K562 (cell line): ENCODE measurements around the gene NCKAP1. TPM values are rescaled to one million over a fixed set of nuclear protein-coding genes. Genes with fewer than 3 reads are reported as not detected.

Experiments used
- BRCA1 ChIP-seq, 2 experiments: fragments of 450-650 bp in 1 of 2; sonication (generic) in 1 of 2; formaldehyde crosslinking in 1 of 2; IDR thresholded peaks; 2 replicates each; pipeline versions ENCODE4 v1.5.0 to v1.6.1; 2017 to 2020; ENCODE audit warnings: mild to moderate bottlenecking in 1 of 2, missing genetic modification reagents in 1 of 2
- CCNT2 ChIP-seq: IDR thresholded peaks from 2 replicates; pipeline ENCODE4 v1.6.1; 2011; ENCODE audit warnings: borderline replicate concordance, low read depth, mild to moderate bottlenecking, moderate library complexity, mixed read lengths, low read length; ENCODE audit not compliant: insufficient read length; ENCODE audit errors: extremely low read depth
- CREM ChIP-seq: IDR thresholded peaks from 2 replicates; pipeline ENCODE4 v1.6.1; 2014; ENCODE audit warnings: antibody characterized with exemption, low read depth
- CTCFL ChIP-seq: IDR thresholded peaks from 2 replicates; pipeline ENCODE4 v1.6.1; 2011; ENCODE audit warnings: borderline replicate concordance, low read depth, mild to moderate bottlenecking, moderate library complexity, low read length; ENCODE audit not compliant: insufficient read depth, poor library complexity, severe bottlenecking
- DNMT1 ChIP-seq: fragments of 450-650 bp; IDR thresholded peaks from 2 replicates; pipeline ENCODE4 v1.6.1; 2016; ENCODE audit warnings: antibody characterized with exemption, mild to moderate bottlenecking
- ELF2 ChIP-seq: fragments of 250-450 bp; sonication (Bioruptor Pico); IDR thresholded peaks from 2 replicates; pipeline ENCODE4 v1.5.0; 2021; ENCODE audit warnings: mild to moderate bottlenecking
- FOXK2 ChIP-seq, 2 experiments: fragments of 450-650 bp; IDR thresholded peaks in 1 of 2; conservative IDR thresholded peaks in 1 of 2; 2 replicates each; pipeline ENCODE4 v1.6.1; 2016; ENCODE audit warnings: low read depth in 2 of 2, mild to moderate bottlenecking in 1 of 2
- HSF4 ChIP-seq: fragments of 250-450 bp; sonication (Bioruptor Pico); IDR thresholded peaks from 2 replicates; pipeline ENCODE4 v2.1.2; 2022; ENCODE audit warnings: mild to moderate bottlenecking, moderate library complexity, borderline replicate concordance
- ID3 ChIP-seq, 2 experiments: fragments of 250-450 bp in 1 of 2; fragments of 450-650 bp in 1 of 2; sonication (Bioruptor Pico) in 1 of 2; IDR thresholded peaks; 2 replicates each; pipeline versions ENCODE4 v1.6.1 to v1.8.0; 2016 to 2021; ENCODE audit warnings: mild to moderate bottlenecking in 2 of 2, moderate library complexity in 2 of 2, missing compliant biosample characterization in 1 of 2, missing genetic modification characterization in 1 of 2
- KLF10 ChIP-seq: fragments of 250-450 bp; sonication (Bioruptor Pico); IDR thresholded peaks from 2 replicates; pipeline ENCODE4 v1.6.1; 2021; ENCODE audit warnings: matching md5 sums
- KLF6 ChIP-seq: fragments of 250-450 bp; sonication (Bioruptor Pico); IDR thresholded peaks from 2 replicates; pipeline ENCODE4 v1.4.0; 2020; ENCODE audit warnings: mild to moderate bottlenecking, moderate library complexity, borderline replicate concordance
- NR2C2 ChIP-seq, 2 experiments: fragments of 200-800 bp in 1 of 2; sonication (Bioruptor generic) in 1 of 2; sonication (generic) in 1 of 2; formaldehyde crosslinking in 1 of 2; IDR thresholded peaks; 2 replicates each; pipeline versions ENCODE4 v1.6.1 to v1.8.0; 2016 to 2022; ENCODE audit warnings: mild to moderate bottlenecking in 1 of 2, missing compliant biosample characterization in 1 of 2, missing genetic modification characterization in 1 of 2, missing genetic modification reagents in 1 of 2
- USF2 ChIP-seq: sonication (generic); formaldehyde crosslinking; IDR thresholded peaks from 2 replicates; pipeline ENCODE4 v1.5.0; 2020; ENCODE audit warnings: missing genetic modification reagents
- YY1 ChIP-seq, 3 experiments: IDR thresholded peaks; 2 replicates each; pipeline ENCODE4 v1.6.1; 2011; ENCODE audit warnings: low read length in 2 of 3, mild to moderate bottlenecking in 2 of 3, moderate library complexity in 2 of 3, borderline replicate concordance in 1 of 3, control low read depth in 1 of 3, low read depth in 1 of 3; ENCODE audit not compliant: insufficient read depth in 3 of 3, insufficient replicate concordance in 2 of 3, control insufficient read depth in 1 of 3, insufficient read length in 1 of 3; ENCODE audit errors: extremely low read depth in 1 of 3
- ZNF12 ChIP-seq: sonication (generic); formaldehyde crosslinking; IDR thresholded peaks from 2 replicates; pipeline ENCODE4 v1.4.0; 2020; ENCODE audit warnings: mild to moderate bottlenecking, missing genetic modification reagents
- ZNF311 ChIP-seq: fragments of 250-450 bp; sonication (Bioruptor Pico); IDR thresholded peaks from 2 replicates; pipeline ENCODE4 v1.4.0; 2020; ENCODE audit warnings: mild to moderate bottlenecking, moderate library complexity
- ZNF707 ChIP-seq: fragments of 250-450 bp; sonication (Bioruptor Pico); conservative IDR thresholded peaks from 2 replicates; pipeline ENCODE4 v1.8.0; 2022; ENCODE audit warnings: inconsistent platforms, mild to moderate bottlenecking, moderate library complexity
- polyA plus RNA-seq, 8 experiments: library from polyadenylated mRNA; depleted of rRNA in 4 of 8; stranded (reverse) in 5 of 8; unstranded in 3 of 8; fragments of >200 nt; fragmentation: Nextera tagmentation in 2 of 8; fragmentation: Illumina TruSeq in 1 of 8; extraction: Ambion mirVana in 2 of 8; extraction: Trizol in 1 of 8; gene quantifications; 2 replicates each; pipeline versions ENCODE4 v1.2.1 to v1.2.3, GENCODE V29; 2011 to 2014; ENCODE audit warnings: inconsistent platforms in 1 of 8, missing spikeins in 1 of 8
- total RNA-seq, 7 experiments: library from RNA; depleted of rRNA in 6 of 7; stranded (reverse); fragments of >200 nt in 6 of 7; fragmentation: Illumina TruSeq in 2 of 7; extraction: Trizol in 2 of 7; gene quantifications; 2 replicates each; pipeline versions ENCODE4 v1.2.1 to v1.2.3, GENCODE V29; 2011 to 2021; ENCODE audit warnings: low replicate concordance in 1 of 7
- TF ChIP-seq, protein P1 (sequence below): fragments of 250-450 bp; sonication (Bioruptor Pico); IDR thresholded peaks from 2 replicates; pipeline ENCODE4 v1.8.0; 2021; ENCODE audit warnings: moderate library complexity, mild to moderate bottlenecking, inconsistent platforms

The NCKAP1 gene
- total and polyA plus RNA-seq, 9 of the 15 experiments (the other 6 are each of a cell fraction or from before 2014, with no cell fraction given): 34.0 to 153 (median 88.7) TPM

DNA sequence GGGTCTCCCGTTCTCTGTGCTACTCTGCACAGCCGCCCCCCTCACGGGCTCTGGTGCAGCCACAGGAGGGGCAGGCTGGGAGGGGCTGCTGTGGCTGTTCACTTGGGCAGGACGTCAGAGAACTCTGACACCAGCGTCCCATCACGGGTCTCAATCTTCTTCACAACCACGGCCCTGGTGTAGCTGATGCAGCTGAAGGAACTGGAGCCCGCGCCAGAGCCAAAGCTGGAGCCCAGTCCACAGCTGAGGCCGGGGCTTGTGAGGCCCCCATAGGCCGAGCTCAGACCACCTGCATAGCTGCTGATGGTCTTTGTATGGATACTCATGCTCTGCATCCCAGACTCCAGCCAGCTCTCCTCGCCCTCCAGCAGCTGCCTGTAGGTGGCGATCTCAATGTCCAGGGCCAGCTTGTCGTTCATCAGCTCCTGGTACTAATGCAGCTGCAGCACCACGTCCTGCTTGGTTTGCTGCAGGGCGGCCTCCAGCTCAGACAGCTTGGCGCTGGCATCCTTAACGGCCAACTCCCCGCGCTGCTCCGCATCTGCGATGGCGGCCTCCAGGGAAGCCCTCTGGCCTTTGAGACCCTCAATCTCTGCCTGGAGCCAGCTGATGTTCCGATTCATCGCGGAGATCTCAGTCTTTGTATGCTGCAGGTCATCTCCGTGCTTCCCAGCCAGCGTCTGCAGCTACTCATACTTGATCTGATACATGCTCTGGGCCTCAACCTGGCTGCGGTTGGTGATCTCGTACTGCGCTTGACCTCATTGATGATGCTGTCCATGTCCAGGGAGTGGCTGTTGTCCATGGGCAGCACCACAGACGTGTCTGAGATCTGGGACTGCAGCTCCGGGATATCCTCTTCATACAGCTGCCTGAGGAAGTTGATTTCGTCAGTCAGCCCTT is 32.9 kb upstream of the NCKAP1 start (continued):
- TF ChIP-seq KLF10 (no peak), CCNT2 (no peak), ZNF311 (no peak), BRCA1 (IDR thresholded peaks at IDR 0.05) (no peak), BRCA1 (CRISPR knock-in tag; IDR thresholded peaks at IDR 0.05) (no peak), DNMT1 (no peak), ID3 (CRISPR knock-in tag; IDR thresholded peaks at IDR 0.05) (no peak), ID3 (tag; IDR thresholded peaks at IDR 0.05) (no peak), ZNF12 (CRISPR knock-in tag) (0 out of 2 replicates have a peak, but pooled peaks have one; percentile 61), ELF2 (CRISPR knock-in tag) (no peak), NR2C2 (CRISPR knock-in tag; IDR thresholded peaks at IDR 0.05) (no peak), NR2C2 (tag; IDR thresholded peaks at IDR 0.05) (no peak), CTCFL (peak; percentile 43), USF2 (CRISPR knock-in tag) (no peak), CREM (0 out of 2 replicates have a peak, but pooled peaks have one; percentile 5), FOXK2 (conservative IDR thresholded peaks at IDR 0.05 in 1 of 2, IDR thresholded peaks at IDR 0.05 in 1 of 2; ENCODE audit: low read depth in 2 of 2) (no peak), ZNF707 (peak; percentile 77), KLF6 (CRISPR knock-in tag) (no peak), YY1 (IDR thresholded peaks at IDR 0.05; ENCODE audit: borderline replicate concordance in 1 of 3, control insufficient read depth in 1 of 3, extremely low read depth in 1 of 3, insufficient read depth in 3 of 3, insufficient read length in 1 of 3, insufficient replicate concordance in 2 of 3, low read depth in 1 of 3, low read length in 2 of 3) (peak in 1 of 3 experiments; percentile 24), HSF4 (CRISPR knock-in tag) (no peak)
- TF ChIP-seq, protein P1, sequence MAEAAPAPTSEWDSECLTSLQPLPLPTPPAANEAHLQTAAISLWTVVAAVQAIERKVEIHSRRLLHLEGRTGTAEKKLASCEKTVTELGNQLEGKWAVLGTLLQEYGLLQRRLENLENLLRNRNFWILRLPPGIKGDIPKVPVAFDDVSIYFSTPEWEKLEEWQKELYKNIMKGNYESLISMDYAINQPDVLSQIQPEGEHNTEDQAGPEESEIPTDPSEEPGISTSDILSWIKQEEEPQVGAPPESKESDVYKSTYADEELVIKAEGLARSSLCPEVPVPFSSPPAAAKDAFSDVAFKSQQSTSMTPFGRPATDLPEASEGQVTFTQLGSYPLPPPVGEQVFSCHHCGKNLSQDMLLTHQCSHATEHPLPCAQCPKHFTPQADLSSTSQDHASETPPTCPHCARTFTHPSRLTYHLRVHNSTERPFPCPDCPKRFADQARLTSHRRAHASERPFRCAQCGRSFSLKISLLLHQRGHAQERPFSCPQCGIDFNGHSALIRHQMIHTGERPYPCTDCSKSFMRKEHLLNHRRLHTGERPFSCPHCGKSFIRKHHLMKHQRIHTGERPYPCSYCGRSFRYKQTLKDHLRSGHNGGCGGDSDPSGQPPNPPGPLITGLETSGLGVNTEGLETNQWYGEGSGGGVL (CRISPR knock-in tag): no peak
